Upper lobe of left lung (tissue), 6 donors: ENCODE data around the gene RNF183. TPM values are rescaled to one million over a fixed set of nuclear protein-coding genes. Genes with fewer than 3 reads are reported as not detected.

ENCODE experiments used
- ATAC-seq, 2 donors: fragments of 200-7000 bp; cut with Tn5 transposase; one replicate each; pipeline ENCODE4 v1.9.1; 2022; ENCODE audit warnings: mild to moderate bottlenecking in 2 of 2, moderate library complexity in 2 of 2; ENCODE audit not compliant: low FRiP score in 2 of 2
- DNase-seq, 2 donors: peaks; one replicate each; pipeline ENCODE4 v3.0.0-alpha.2; 2019 to 2020
- H3K27ac ChIP-seq, 4 donors: fragments of 200-600 bp; sonication (generic); one replicate each; pipeline ENCODE4 v1.5.1; 2016 to 2019
- H3K27me3 ChIP-seq, 4 donors: fragments of 200-600 bp; sonication (generic); one replicate each; pipeline ENCODE4 v1.5.1; 2017 to 2019
- H3K36me3 ChIP-seq, 4 donors: fragments of 200-600 bp; sonication (generic); one replicate each; pipeline ENCODE4 v1.5.1; 2016 to 2019
- H3K4me1 ChIP-seq, 4 donors: fragments of 200-600 bp; sonication (generic); one replicate each; pipeline ENCODE4 v1.5.1; 2018 to 2019
- H3K4me3 ChIP-seq, 4 donors: fragments of 200-600 bp; sonication (generic); one replicate each; pipeline ENCODE4 v1.5.1; 2017 to 2019; ENCODE audit warnings: mild to moderate bottlenecking in 2 of 4, moderate library complexity in 1 of 4
- H3K9me3 ChIP-seq, 4 donors: fragments of 200-600 bp; sonication (generic); one replicate each; pipeline ENCODE4 v1.5.1; 2018 to 2019
- EP300 ChIP-seq, 4 donors: sonication (generic); formaldehyde crosslinking; IDR thresholded peaks; one replicate each; pipeline ENCODE4 v1.5.1; 2017; ENCODE audit warnings: antibody characterized with exemption in 4 of 4, control low read depth in 2 of 4
- POLR2A ChIP-seq, 4 donors: fragments of 450-650 bp; IDR thresholded peaks; one replicate each; pipeline ENCODE4 v1.5.1; 2016 to 2017; ENCODE audit warnings: antibody characterized with exemption in 4 of 4, mild to moderate bottlenecking in 2 of 4
- POLR2AphosphoS5 ChIP-seq, 2 donors: sonication (generic); formaldehyde crosslinking; IDR thresholded peaks; one replicate each; pipeline ENCODE4 v1.5.1; 2017; ENCODE audit warnings: antibody characterized with exemption in 2 of 2
- WGBS, 2 donors: methylation state at CpG; one replicate each; pipeline ENCODE4 v1.1.5; 2017 to 2018; 5-methylcytosine and 5-hydroxymethylcytosine counted together
- total RNA-seq, 6 donors: library from RNA; depleted of rRNA in 4 of 6; stranded (reverse); fragments of >200 nt in 4 of 6; gene quantifications; one replicate each; pipeline versions ENCODE4 v1.1.0 to v1.2.1, GENCODE V29; 2016 to 2021
- TF ChIP-seq, protein P1 (sequence below), 6 experiments: fragments of 450-650 bp in 4 of 6; fragments of 200-600 bp in 2 of 6; sonication (generic) in 2 of 6; IDR thresholded peaks; one replicate each; pipeline ENCODE4 v1.5.1; 2016 to 2019; ENCODE audit warnings: antibody characterized with exemption in 6 of 6
- donor health status: DM: no; HTN: no; CAD: no; lungs with moderate emphysema.
- donor health status: DM: no; HTN: yes; CAD: no; lungs with severe emphysema.

Gene RNF183
- total RNA-seq, 6 donors from 2014 or later, result 0.30 to 3.1 (median 0.39) TPM; not detected in 3

GRCh38 chr9:113319054-113319453 lies 15.9 kb upstream of the RNF183 start:
- TF ChIP-seq EP300 (IDR thresholded peaks at IDR 0.05), result no peak
- no peak for TF ChIP-seq POLR2A (IDR thresholded peaks at IDR 0.05)
- no peak for TF ChIP-seq POLR2AphosphoS5 (IDR thresholded peaks at IDR 0.05)
- no peak for DNase-seq
- Histone ChIP-seq H3K4me1 (no peaks in the 10 kb centered on the region), H3K27ac (no peak overlapping the region), H3K4me3 (no peak overlapping the region), H3K9me3 (no peaks in the 10 kb centered on the region), H3K27me3 (no peaks in the 10 kb centered on the region), H3K36me3 (peaks cover 0 to 12% (median 5%) of the 10 kb centered on the region in 4 donors)
- 86 to 91% methylated on average over 1 to 2 of the region's 2 CpGs for WGBS, 2 donors
- no peak for ATAC-seq

GRCh38 chr9:113317777-113318176 lies 14.6 kb upstream of the RNF183 start:
- H3K36me3 ChIP-seq, result peaks cover 0 to 12% (median 5%) of the 10 kb centered on the region in 4 donors
- no peaks in the 10 kb centered on the region for H3K27me3 ChIP-seq
- H3K4me3 ChIP-seq, result no peak overlapping the region
- no peaks in the 10 kb centered on the region for H3K4me1 ChIP-seq
- H3K9me3 ChIP-seq, result no peaks in the 10 kb centered on the region
- 74 to 80% methylated on average over 2 of the region's 2 CpGs for WGBS, 2 donors
- ATAC-seq (peak in 1 of 2 donors; percentile 41), DNase-seq (no peak)
- H3K27ac ChIP-seq, result no peak overlapping the region
- TF ChIP-seq, protein P1, sequence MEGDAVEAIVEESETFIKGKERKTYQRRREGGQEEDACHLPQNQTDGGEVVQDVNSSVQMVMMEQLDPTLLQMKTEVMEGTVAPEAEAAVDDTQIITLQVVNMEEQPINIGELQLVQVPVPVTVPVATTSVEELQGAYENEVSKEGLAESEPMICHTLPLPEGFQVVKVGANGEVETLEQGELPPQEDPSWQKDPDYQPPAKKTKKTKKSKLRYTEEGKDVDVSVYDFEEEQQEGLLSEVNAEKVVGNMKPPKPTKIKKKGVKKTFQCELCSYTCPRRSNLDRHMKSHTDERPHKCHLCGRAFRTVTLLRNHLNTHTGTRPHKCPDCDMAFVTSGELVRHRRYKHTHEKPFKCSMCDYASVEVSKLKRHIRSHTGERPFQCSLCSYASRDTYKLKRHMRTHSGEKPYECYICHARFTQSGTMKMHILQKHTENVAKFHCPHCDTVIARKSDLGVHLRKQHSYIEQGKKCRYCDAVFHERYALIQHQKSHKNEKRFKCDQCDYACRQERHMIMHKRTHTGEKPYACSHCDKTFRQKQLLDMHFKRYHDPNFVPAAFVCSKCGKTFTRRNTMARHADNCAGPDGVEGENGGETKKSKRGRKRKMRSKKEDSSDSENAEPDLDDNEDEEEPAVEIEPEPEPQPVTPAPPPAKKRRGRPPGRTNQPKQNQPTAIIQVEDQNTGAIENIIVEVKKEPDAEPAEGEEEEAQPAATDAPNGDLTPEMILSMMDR (IDR thresholded peaks at IDR 0.05), result no peak
- TF ChIP-seq POLR2AphosphoS5 (IDR thresholded peaks at IDR 0.05) (no peak), EP300 (IDR thresholded peaks at IDR 0.05) (no peak), POLR2A (IDR thresholded peaks at IDR 0.05) (no peak)

DNA sequence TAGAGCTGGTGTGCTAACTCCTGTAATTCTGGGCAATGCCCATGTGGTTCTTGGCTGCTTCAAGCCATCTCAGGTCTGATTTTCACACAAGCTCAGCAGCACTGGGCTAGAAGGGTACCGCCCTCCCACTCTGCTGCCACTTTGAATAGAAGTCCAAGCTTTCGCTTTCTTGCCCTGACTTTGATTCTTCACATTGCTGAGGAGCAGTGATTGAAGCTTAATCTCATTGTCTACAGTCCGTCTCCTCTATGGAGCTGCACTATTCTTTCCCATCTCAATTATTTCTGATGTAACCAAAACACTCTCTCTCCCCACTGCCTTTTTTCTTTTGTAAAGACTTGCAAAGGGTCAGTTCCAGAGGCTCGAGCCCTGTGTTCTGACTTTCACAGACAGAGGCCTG lies 12.9 kb upstream of the RNF183 start:
- no peak for ATAC-seq
- 90 to 97% methylated on average over 4 of the region's 4 CpGs for WGBS, 2 donors

GRCh38 chr9:113315231-113315630 lies 12.1 kb upstream of the RNF183 start:
- ATAC-seq, result no peak
- H3K4me1 ChIP-seq, result no peaks in the 10 kb centered on the region
- no peak for DNase-seq
- H3K27me3 ChIP-seq, result no peaks in the 10 kb centered on the region
- no peak overlapping the region for H3K4me3 ChIP-seq
- no peak overlapping the region for H3K27ac ChIP-seq
- H3K9me3 ChIP-seq, result no peaks in the 10 kb centered on the region
- TF ChIP-seq POLR2A (IDR thresholded peaks at IDR 0.05) (no peak), POLR2AphosphoS5 (IDR thresholded peaks at IDR 0.05) (no peak), EP300 (IDR thresholded peaks at IDR 0.05) (no peak)
- TF ChIP-seq, protein P1 (IDR thresholded peaks at IDR 0.05), result no peak
- peaks cover 0 to 12% (median 3%) of the 10 kb centered on the region in 4 donors for H3K36me3 ChIP-seq

More for the DNA sequence above, 12.9 kb upstream of the RNF183 start:
- peaks cover 0 to 12% (median 4%) of the 10 kb centered on the region in 4 donors for H3K36me3 ChIP-seq
- no peak overlapping the region for H3K4me3 ChIP-seq
- no peaks in the 10 kb centered on the region for H3K9me3 ChIP-seq
- no peak overlapping the region for H3K27ac ChIP-seq
- no peaks in the 10 kb centered on the region for H3K27me3 ChIP-seq
- no peaks in the 10 kb centered on the region for H3K4me1 ChIP-seq
- DNase-seq, result no peak
- TF ChIP-seq POLR2A (IDR thresholded peaks at IDR 0.05) (no peak), EP300 (IDR thresholded peaks at IDR 0.05) (no peak), POLR2AphosphoS5 (IDR thresholded peaks at IDR 0.05) (no peak)
- TF ChIP-seq, protein P1 (IDR thresholded peaks at IDR 0.05), result no peak

- no peak overlapping the region for H3K4me3 ChIP-seq
- H3K27me3 ChIP-seq, result no peaks in the 10 kb centered on the region
- no peaks in the 10 kb centered on the region for H3K9me3 ChIP-seq
- DNase-seq (no peak), ATAC-seq (no peak)
- H3K36me3 ChIP-seq, result no peaks in the 10 kb centered on the region
- whole genome bisulfite sequencing, 2 donors, result 74 to 77% methylated on average over 5 of the region's 5 CpGs
- no peak overlapping the region for H3K27ac ChIP-seq
- TF ChIP-seq POLR2AphosphoS5 (IDR thresholded peaks at IDR 0.05) (no peak), EP300 (IDR thresholded peaks at IDR 0.05) (no peak), POLR2A (IDR thresholded peaks at IDR 0.05) (no peak)
- TF ChIP-seq, protein P1 (IDR thresholded peaks at IDR 0.05), result no peak
- H3K4me1 ChIP-seq, result no peaks in the 10 kb centered on the region
Measured at GRCh38 chr9:113313261-113313660, 10.1 kb upstream of the RNF183 start.
